Transverse colon (tissue), 4 donors: ENCODE measurements around the gene NECAB2. TPM values are rescaled to one million over a fixed set of nuclear protein-coding genes. Genes with fewer than 3 reads are reported as not detected.

Source experiments
- DNase-seq: peaks from one replicate; pipeline ENCODE4 v3.0.0-alpha.2; 2019
- H3K27ac ChIP-seq, 4 donors: fragments of 200-600 bp; sonication (generic); 2 replicates each; pipeline ENCODE4 v1.5.1; 2016 to 2018; ENCODE audit warnings: inconsistent platforms in 4 of 4
- H3K27me3 ChIP-seq: fragments of 200-600 bp; sonication (generic); 2 replicates; pipeline ENCODE4 v1.5.1; 2017; ENCODE audit warnings: inconsistent platforms
- H3K36me3 ChIP-seq, 4 donors: fragments of 200-600 bp; sonication (generic); 2 replicates each; pipeline ENCODE4 v1.5.1; 2017 to 2019; ENCODE audit warnings: inconsistent platforms in 4 of 4
- H3K4me1 ChIP-seq, 4 donors: fragments of 200-600 bp; sonication (generic); 2 replicates each; pipeline ENCODE4 v1.5.1; 2017 to 2020; ENCODE audit warnings: inconsistent platforms in 4 of 4
- H3K4me3 ChIP-seq, 4 donors: fragments of 200-600 bp; sonication (generic); 1 replicate in 1 of 4; 2 replicates in 3 of 4; pipeline versions ENCODE4 v1.5.1 to v1.6.1; 2017 to 2019; ENCODE audit warnings: inconsistent platforms in 4 of 4
- H3K9me3 ChIP-seq, 2 donors: fragments of 200-600 bp; sonication (generic); 2 replicates each; pipeline ENCODE4 v1.5.1; 2017 to 2019; ENCODE audit warnings: inconsistent platforms in 2 of 2
- EP300 ChIP-seq: sonication (generic); formaldehyde crosslinking; IDR thresholded peaks from one replicate; pipeline ENCODE4 v1.6.1; 2017; ENCODE audit warnings: antibody characterized with exemption, low read depth
- POLR2A ChIP-seq: fragments of 450-650 bp; IDR thresholded peaks from one replicate; pipeline ENCODE4 v1.6.1; 2016; ENCODE audit warnings: antibody characterized with exemption, mild to moderate bottlenecking, moderate library complexity
- POLR2AphosphoS5 ChIP-seq, 3 donors: sonication (generic); formaldehyde crosslinking; IDR thresholded peaks; one replicate each; pipeline ENCODE4 v1.6.1; 2016; ENCODE audit warnings: antibody characterized with exemption in 3 of 3
- WGBS, 2 donors: methylation state at CpG; one replicate each; pipeline ENCODE4 v1.1.5; 2018; ENCODE audit warnings: low coverage in 1 of 2; 5-methylcytosine and 5-hydroxymethylcytosine counted together
- in situ Hi-C, 4 donors: fragments of 200-750 bp; cut with MboI; loops; one replicate each; pipeline versions ENCODE4 v1.15.0 to v1.15.1; 2017; ENCODE audit warnings: low sequenced_read_pairs in 3 of 4, low pct_ligation_motif_present in 1 of 4, low pct_unique_long_range_greater_than_20kb in 1 of 4
- intact Hi-C: fragments of 100-400 bp; cut with DNase I; formaldehyde crosslinking; loops from one replicate; pipeline ENCODE4 v1.15.1; 2023; ENCODE audit warnings: low total_unique reads
- total RNA-seq, 4 donors: library from RNA; depleted of rRNA; stranded (reverse); fragments of >200 nt; gene quantifications; one replicate each; pipeline ENCODE4 v1.1.0, GENCODE V29; 2016
- TF ChIP-seq, protein P1 (sequence below), 5 experiments: fragments of 200-600 bp in 3 of 5; fragments of 450-650 bp in 2 of 5; sonication (generic) in 3 of 5; IDR thresholded peaks; 1 replicate in 2 of 5; 2 replicates in 3 of 5; pipeline ENCODE4 v1.5.1; 2016 to 2017; ENCODE audit warnings: antibody characterized with exemption in 5 of 5, inconsistent platforms in 3 of 5, mild to moderate bottlenecking in 2 of 5, moderate library complexity in 1 of 5

The NECAB2 gene
- total RNA-seq, 4 donors from 2014 or later = 0.41 TPM; not detected in 3

DNA sequence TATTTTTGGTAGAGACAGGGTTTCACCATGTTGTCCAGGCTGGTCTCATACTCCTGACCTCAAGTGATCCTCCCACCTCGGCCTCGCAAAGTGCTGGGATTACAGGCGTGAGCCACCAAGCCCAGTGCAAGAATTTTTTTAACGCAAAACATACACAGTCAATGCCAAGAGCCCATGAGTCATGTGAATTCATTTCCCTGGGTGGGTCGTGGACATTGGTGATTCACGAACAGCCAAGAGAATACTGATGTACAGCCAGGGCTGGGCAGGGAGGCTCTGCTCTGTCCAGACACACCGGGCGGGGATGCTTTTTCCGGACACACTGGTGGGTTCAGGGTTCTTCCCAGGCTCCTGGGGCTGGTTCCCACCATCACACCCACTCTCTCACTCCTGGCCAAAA, 56.8 kb downstream of the NECAB2 start:
- Histone ChIP-seq H3K27ac (no peak overlapping the region), H3K36me3 (no peaks in the 10 kb centered on the region), H3K4me3 (no peak overlapping the region), H3K27me3 (no peaks in the 10 kb centered on the region), H3K9me3 (peaks cover 0 to 7% of the 10 kb centered on the region in 2 donors), H3K4me1 (no peaks in the 10 kb centered on the region)
- TF ChIP-seq EP300 = no peak
- no peak for TF ChIP-seq POLR2A
- TF ChIP-seq POLR2AphosphoS5 (IDR thresholded peaks at IDR 0.05) = no peak
- TF ChIP-seq, protein P1, sequence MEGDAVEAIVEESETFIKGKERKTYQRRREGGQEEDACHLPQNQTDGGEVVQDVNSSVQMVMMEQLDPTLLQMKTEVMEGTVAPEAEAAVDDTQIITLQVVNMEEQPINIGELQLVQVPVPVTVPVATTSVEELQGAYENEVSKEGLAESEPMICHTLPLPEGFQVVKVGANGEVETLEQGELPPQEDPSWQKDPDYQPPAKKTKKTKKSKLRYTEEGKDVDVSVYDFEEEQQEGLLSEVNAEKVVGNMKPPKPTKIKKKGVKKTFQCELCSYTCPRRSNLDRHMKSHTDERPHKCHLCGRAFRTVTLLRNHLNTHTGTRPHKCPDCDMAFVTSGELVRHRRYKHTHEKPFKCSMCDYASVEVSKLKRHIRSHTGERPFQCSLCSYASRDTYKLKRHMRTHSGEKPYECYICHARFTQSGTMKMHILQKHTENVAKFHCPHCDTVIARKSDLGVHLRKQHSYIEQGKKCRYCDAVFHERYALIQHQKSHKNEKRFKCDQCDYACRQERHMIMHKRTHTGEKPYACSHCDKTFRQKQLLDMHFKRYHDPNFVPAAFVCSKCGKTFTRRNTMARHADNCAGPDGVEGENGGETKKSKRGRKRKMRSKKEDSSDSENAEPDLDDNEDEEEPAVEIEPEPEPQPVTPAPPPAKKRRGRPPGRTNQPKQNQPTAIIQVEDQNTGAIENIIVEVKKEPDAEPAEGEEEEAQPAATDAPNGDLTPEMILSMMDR (IDR thresholded peaks at IDR 0.05) = no peak
- intact Hi-C loops = no loop called here
- DNase-seq = no peak
- in situ Hi-C loops = no loop called here
- 27 to 67% methylated on average over 3 to 9 of the region's 9 CpGs for WGBS, 2 donors

DNA sequence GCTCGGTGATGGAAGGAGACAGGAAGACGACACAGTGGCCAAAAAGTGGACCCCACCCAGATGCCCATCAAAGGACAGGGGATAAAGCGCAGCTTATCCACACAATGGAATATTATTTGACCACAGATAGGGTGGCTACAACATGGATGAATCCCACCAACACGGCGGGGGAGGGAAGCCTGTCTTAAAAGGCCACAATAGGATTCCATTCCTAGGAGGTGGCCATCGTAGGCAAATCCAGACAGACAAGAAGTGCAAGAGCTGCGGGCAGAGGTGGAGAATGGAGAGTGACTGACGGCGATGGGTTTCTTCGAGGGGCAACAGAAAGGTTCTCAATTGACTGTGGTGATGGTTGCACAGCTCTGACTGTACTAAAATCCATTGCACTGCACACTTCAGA, 58.6 kb downstream of the NECAB2 start:
- no peak overlapping the region for H3K27ac ChIP-seq
- H3K4me1 ChIP-seq = no peaks in the 10 kb centered on the region
- intact Hi-C loops = no loop called here
- WGBS, 2 donors = 89 to 94% methylated on average over 7 to 10 of the region's 10 CpGs
- H3K9me3 ChIP-seq = peaks cover 0 to 3% of the 10 kb centered on the region in 2 donors
- no peak for TF ChIP-seq POLR2AphosphoS5 (IDR thresholded peaks at IDR 0.05)
- no peak for TF ChIP-seq EP300
- no peak for TF ChIP-seq POLR2A
- TF ChIP-seq, protein P1 (IDR thresholded peaks at IDR 0.05) = no peak
- DNase-seq = no peak
- no peaks in the 10 kb centered on the region for H3K36me3 ChIP-seq
- in situ Hi-C loops = no loop called here
- no peak overlapping the region for H3K4me3 ChIP-seq
- H3K27me3 ChIP-seq = no peaks in the 10 kb centered on the region

DNA sequence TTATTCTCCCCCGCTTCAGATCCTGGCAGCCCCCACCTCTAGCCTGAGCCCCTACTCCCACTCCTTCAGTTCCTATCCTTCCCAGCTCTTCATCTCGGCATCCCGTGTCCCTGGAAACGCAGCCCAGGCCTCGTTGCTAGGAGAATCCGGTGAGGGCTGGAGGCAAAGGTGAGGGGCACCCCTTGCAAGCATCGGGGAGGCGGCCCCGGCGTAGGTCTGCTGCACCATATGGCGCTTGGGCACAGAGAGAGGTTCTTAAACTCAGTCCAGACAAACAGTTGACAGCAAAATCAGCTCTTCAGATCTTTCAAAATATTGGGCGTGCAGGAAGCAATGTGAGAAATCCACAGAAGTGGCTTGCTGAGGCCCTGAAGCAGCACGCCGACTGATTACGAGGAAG, 59.6 kb downstream of the NECAB2 start:
- H3K4me3 ChIP-seq = no peak overlapping the region
- no peaks in the 10 kb centered on the region for H3K9me3 ChIP-seq
- DNase-seq = no peak
- no peaks in the 10 kb centered on the region for H3K4me1 ChIP-seq
- in situ Hi-C loops = no loop called here
- 79 to 82% methylated on average over 4 to 15 of the region's 15 CpGs for WGBS, 2 donors
- TF ChIP-seq POLR2A (no peak), EP300 (no peak), POLR2AphosphoS5 (IDR thresholded peaks at IDR 0.05) (no peak)
- TF ChIP-seq, protein P1 (IDR thresholded peaks at IDR 0.05) = no peak
- no peaks in the 10 kb centered on the region for H3K36me3 ChIP-seq
- intact Hi-C loops = no loop called here
- no peak overlapping the region for H3K27ac ChIP-seq
- no peaks in the 10 kb centered on the region for H3K27me3 ChIP-seq

DNA sequence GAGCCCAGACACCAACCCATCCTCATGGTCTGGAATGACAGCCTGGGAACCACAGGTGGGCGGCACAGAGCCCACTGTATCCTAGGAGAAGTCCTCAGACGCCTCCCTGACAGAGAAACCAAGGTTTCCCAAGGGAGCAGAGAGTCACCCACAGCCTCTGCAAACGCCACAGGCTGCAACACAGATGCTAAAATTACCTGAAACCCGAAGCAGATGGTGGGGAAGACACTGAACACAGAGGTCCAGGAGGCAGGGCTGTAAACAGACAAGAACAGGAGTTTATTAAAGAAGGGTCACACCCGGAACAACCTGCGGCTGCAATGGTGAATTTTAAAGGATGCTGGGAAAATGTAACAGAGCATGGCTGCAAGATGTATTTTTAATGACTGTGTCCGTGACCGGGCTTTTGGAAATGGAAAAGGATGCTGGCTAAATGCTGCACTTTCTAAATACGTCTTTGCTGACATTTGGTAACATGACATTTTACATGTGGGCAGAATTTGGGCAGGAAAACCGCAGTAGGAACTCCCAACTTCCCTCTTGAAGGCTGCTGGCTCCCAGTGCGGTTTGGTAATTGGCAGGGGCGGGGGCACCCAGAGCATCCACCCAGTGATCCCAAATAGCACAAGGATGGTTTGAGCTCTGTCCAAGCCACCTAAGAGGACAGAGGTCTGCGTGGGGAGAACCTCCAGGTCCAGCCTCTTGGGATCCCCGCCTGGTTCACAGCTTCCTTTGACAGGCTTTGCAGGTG, 61.4 kb downstream of the NECAB2 start:
- no peaks in the 10 kb centered on the region for H3K4me1 ChIP-seq
- WGBS, 2 donors = 70% methylated on average over 14 of the region's 14 CpGs; no CpG with 5 or more reads in 1 of the 2 donors
- H3K9me3 ChIP-seq = no peaks in the 10 kb centered on the region
- in situ Hi-C loops (no loop called here), intact Hi-C loops (no loop called here)
- H3K36me3 ChIP-seq = no peaks in the 10 kb centered on the region
- no peak for DNase-seq
- H3K4me3 ChIP-seq = no peak overlapping the region
- H3K27me3 ChIP-seq = no peaks in the 10 kb centered on the region
- H3K27ac ChIP-seq = no peak overlapping the region
- TF ChIP-seq, protein P1 (IDR thresholded peaks at IDR 0.05) = no peak
- no peak for TF ChIP-seq POLR2AphosphoS5 (IDR thresholded peaks at IDR 0.05)
- TF ChIP-seq POLR2A = no peak
- no peak for TF ChIP-seq EP300
